ENCODE data around the gene CFAP46. TPM values are rescaled to one million over a fixed set of nuclear protein-coding genes. Genes with fewer than 3 reads are reported as not detected.

Gene CFAP46
- total RNA-seq, 4 donors from 2014 or later = not detected

- TF ChIP-seq POLR2A (IDR thresholded peaks at IDR 0.05) = no peak
- TF ChIP-seq CTCF (IDR thresholded peaks at IDR 0.05) = no peak
- Histone ChIP-seq H3K27ac (no peak overlapping the region), H3K4me3 (no peak overlapping the region), H3K27me3 (no peaks in the 10 kb centered on the region), H3K9me3 (no peaks in the 10 kb centered on the region), H3K4me1 (no peaks in the 10 kb centered on the region), H3K36me3 (no peaks in the 10 kb centered on the region)
- DNase-seq = peak in 1 of 3 donors; percentile 9
Measured at GRCh38 chr10:132977807-132978206, 35.4 kb upstream of the CFAP46 start.

- Histone ChIP-seq H3K27ac (no peak overlapping the region), H3K9me3 (no peaks in the 10 kb centered on the region), H3K36me3 (no peaks in the 10 kb centered on the region), H3K4me3 (no peak overlapping the region), H3K27me3 (no peaks in the 10 kb centered on the region), H3K4me1 (no peaks in the 10 kb centered on the region)
- TF ChIP-seq CTCF (IDR thresholded peaks at IDR 0.05) (no peak), POLR2A (IDR thresholded peaks at IDR 0.05) (no peak)
- peak in 1 of 3 donors; percentile 25 for DNase-seq
Measured at GRCh38 chr10:132977076-132977475, 34.7 kb upstream of the CFAP46 start.

GRCh38 chr10:132975831-132976682, 33.7 kb upstream of the CFAP46 start:
- no peaks in the 10 kb centered on the region for H3K27me3 ChIP-seq
- no peak for TF ChIP-seq CTCF (IDR thresholded peaks at IDR 0.05)
- TF ChIP-seq POLR2A (IDR thresholded peaks at IDR 0.05) = no peak
- peak in 1 of 3 donors; percentile 38 for DNase-seq

GRCh38 chr10:132974886-132975830, 32.8 kb upstream of the CFAP46 start:
- Histone ChIP-seq H3K4me1 (no peaks in the 10 kb centered on the region), H3K27ac (no peak overlapping the region), H3K9me3 (no peaks in the 10 kb centered on the region), H3K27me3 (no peaks in the 10 kb centered on the region), H3K4me3 (no peak overlapping the region), H3K36me3 (no peaks in the 10 kb centered on the region)
- TF ChIP-seq CTCF (IDR thresholded peaks at IDR 0.05) = no peak
- TF ChIP-seq POLR2A (IDR thresholded peaks at IDR 0.05) = no peak
- DNase-seq = peak in 1 of 3 donors; percentile 29

More at GRCh38 chr10:132975831-132976682, 33.7 kb upstream of the CFAP46 start:
- no peaks in the 10 kb centered on the region for H3K36me3 ChIP-seq
- no peaks in the 10 kb centered on the region for H3K4me1 ChIP-seq
- H3K4me3 ChIP-seq = no peak overlapping the region
- no peaks in the 10 kb centered on the region for H3K9me3 ChIP-seq
- H3K27ac ChIP-seq = no peak overlapping the region

GRCh38 chr10:132974249-132974796, 32.0 kb upstream of the CFAP46 start:
- peak in 1 of 3 donors; percentile 31 for DNase-seq
- TF ChIP-seq CTCF (IDR thresholded peaks at IDR 0.05) (no peak), POLR2A (IDR thresholded peaks at IDR 0.05) (no peak)

More at GRCh38 chr10:132974249-132974796, 32.0 kb upstream of the CFAP46 start:
- Histone ChIP-seq H3K36me3 (no peaks in the 10 kb centered on the region), H3K4me3 (no peak overlapping the region), H3K27ac (no peak overlapping the region), H3K27me3 (no peaks in the 10 kb centered on the region), H3K9me3 (no peaks in the 10 kb centered on the region), H3K4me1 (no peaks in the 10 kb centered on the region)

Data from Peyer's patch (tissue), 4 donors.